KBM-7 (cell line): Measurements from ENCODE around the gene HOXB2.

ENCODE experiments used
- DNase-seq: peaks from one replicate; pipeline ENCODE4 v3.0.0-alpha.2; 2015
- in situ Hi-C: fragments of 300-500 bp; cut with MboI; formaldehyde crosslinking; loops from 2 replicates; pipeline ENCODE4 v1.14.3; 2020; ENCODE audit warnings: low sequenced_read_pairs, low pct_unique_long_range_greater_than_20kb, mixed read lengths

HOXB2 gene

GRCh38 chr17:48567646-48568354 lies 22.9 kb upstream of the HOXB2 start:
- in situ Hi-C loops, result no loop called here
- no peak for DNase-seq

GRCh38 chr17:48567209-48567608 lies 22.3 kb upstream of the HOXB2 start:
- no peak for DNase-seq
- in situ Hi-C loops, result no loop called here

GRCh38 chr17:48566717-48567116 lies 21.8 kb upstream of the HOXB2 start:
- DNase-seq, result no peak
- in situ Hi-C loops, result no loop called here

- no peak for DNase-seq
- in situ Hi-C loops, result no loop called here
Measured at GRCh38 chr17:48565925-48566710, 21.2 kb upstream of the HOXB2 start.

GRCh38 chr17:48565022-48565554 lies 20.2 kb upstream of the HOXB2 start:
- in situ Hi-C loops, result no loop called here
- DNase-seq, result no peak

GRCh38 chr17:48564188-48565021 lies 19.5 kb upstream of the HOXB2 start:
- in situ Hi-C loops, result no loop called here
- DNase-seq, result no peak

- in situ Hi-C loops, result no loop called here
- no peak for DNase-seq
Measured at GRCh38 chr17:48563867-48564187, 18.9 kb upstream of the HOXB2 start.

- no peak for DNase-seq
- in situ Hi-C loops, result no loop called here
Measured at GRCh38 chr17:48563385-48563838, 18.5 kb upstream of the HOXB2 start.

- no peak for DNase-seq
- in situ Hi-C loops, result no loop called here
Measured at GRCh38 chr17:48562934-48563333, 18.0 kb upstream of the HOXB2 start.

- DNase-seq, result no peak
- in situ Hi-C loops, result no loop called here
Measured at GRCh38 chr17:48561884-48562810, 17.2 kb upstream of the HOXB2 start.

- in situ Hi-C loops, result no loop called here
Measured at GRCh38 chr17:48559840-48560817, 15.2 kb upstream of the HOXB2 start.

GRCh38 chr17:48559122-48559839 lies 14.4 kb upstream of the HOXB2 start:
- no peak for DNase-seq
- in situ Hi-C loops, result no loop called here

More at GRCh38 chr17:48559840-48560817, 15.2 kb upstream of the HOXB2 start:
- no peak for DNase-seq

- no peak for DNase-seq
- in situ Hi-C loops, result no loop called here
Measured at GRCh38 chr17:48558831-48559121, 13.9 kb upstream of the HOXB2 start.

GRCh38 chr17:48558057-48558830 lies 13.3 kb upstream of the HOXB2 start:
- in situ Hi-C loops, result no loop called here
- no peak for DNase-seq

- in situ Hi-C loops, result no loop called here
- no peak for DNase-seq
Measured at GRCh38 chr17:48556576-48557401, 11.9 kb upstream of the HOXB2 start.

GRCh38 chr17:48556229-48556575 lies 11.3 kb upstream of the HOXB2 start:
- in situ Hi-C loops, result no loop called here
- no peak for DNase-seq
